ENCODE data around the gene ZNF407. TPM values are rescaled to one million over a fixed set of nuclear protein-coding genes. Genes with fewer than 3 reads are reported as not detected.

ZNF407 gene
- total and polyA plus RNA-seq, 2 donors from 2014 or later = 2.5 to 17.8 TPM

- no peak for TF ChIP-seq CTCF (IDR thresholded peaks at IDR 0.05; ENCODE audit: borderline replicate concordance, extremely low read depth, insufficient read depth)
- Histone ChIP-seq H3K9me3 (ENCODE audit: control insufficient read depth in 2 of 3, insufficient read depth in 1 of 3, low read length in 3 of 3) (peaks cover 0 to 1% (median 0%) of the 10 kb centered on the region in 3 donors), H3K9ac (ENCODE audit: low read length in 3 of 3) (no peak overlapping the region), H3K4me1 (ENCODE audit: control insufficient read depth in 2 of 3, insufficient read depth in 2 of 3, low read depth in 1 of 3, low read length in 3 of 3) (no peaks in the 10 kb centered on the region), H3K36me3 (ENCODE audit: control insufficient read depth in 2 of 3, insufficient read depth in 3 of 3, low read length in 3 of 3) (no peaks in the 10 kb centered on the region), H3K27me3 (ENCODE audit: control insufficient read depth, insufficient read depth, low read length) (no peaks in the 10 kb centered on the region), H3K4me3 (ENCODE audit: low read length in 3 of 3) (no peak overlapping the region), H3K27ac (ENCODE audit: low read depth in 2 of 2, low read length in 2 of 2) (no peak overlapping the region)
- FAIRE-seq (no peak), DNase-seq (peak in 2 of 5 donors; percentile 4 to 18)
- intact Hi-C loops (cut with DNase I) = no loop called here
Observed at GRCh38 chr18:75089748-75090327, 492.2 kb downstream of the ZNF407 start.

- intact Hi-C loops (cut with DNase I) = no loop called here
- TF ChIP-seq CTCF (IDR thresholded peaks at IDR 0.05; ENCODE audit: borderline replicate concordance, extremely low read depth, insufficient read depth) = no peak
- Histone ChIP-seq H3K9me3 (ENCODE audit: control insufficient read depth in 2 of 3, insufficient read depth in 1 of 3, low read length in 3 of 3) (peaks cover 0 to 2% (median 1%) of the 10 kb centered on the region in 3 donors), H3K4me1 (ENCODE audit: control insufficient read depth in 2 of 3, insufficient read depth in 2 of 3, low read depth in 1 of 3, low read length in 3 of 3) (no peaks in the 10 kb centered on the region), H3K9ac (ENCODE audit: low read length in 3 of 3) (no peak overlapping the region), H3K4me3 (ENCODE audit: low read length in 3 of 3) (no peak overlapping the region), H3K36me3 (ENCODE audit: control insufficient read depth in 2 of 3, insufficient read depth in 3 of 3, low read length in 3 of 3) (no peaks in the 10 kb centered on the region), H3K27ac (ENCODE audit: low read depth in 2 of 2, low read length in 2 of 2) (no peak overlapping the region), H3K27me3 (ENCODE audit: control insufficient read depth, insufficient read depth, low read length) (no peaks in the 10 kb centered on the region)
- DNase-seq (peak in 1 of 5 donors; percentile 1), FAIRE-seq (no peak)
Observed at GRCh38 chr18:75090336-75090735, 492.7 kb downstream of the ZNF407 start.

GRCh38 chr18:75097491-75098225, 500.0 kb downstream of the ZNF407 start:
- Histone ChIP-seq H3K36me3 (ENCODE audit: control insufficient read depth in 2 of 3, insufficient read depth in 3 of 3, low read length in 3 of 3) (no peaks in the 10 kb centered on the region), H3K27ac (ENCODE audit: low read depth in 2 of 2, low read length in 2 of 2) (no peak overlapping the region), H3K27me3 (ENCODE audit: control insufficient read depth, insufficient read depth, low read length) (no peaks in the 10 kb centered on the region), H3K9ac (ENCODE audit: low read length in 3 of 3) (no peak overlapping the region), H3K4me3 (ENCODE audit: low read length in 3 of 3) (no peak overlapping the region), H3K4me1 (ENCODE audit: control insufficient read depth in 2 of 3, insufficient read depth in 2 of 3, low read depth in 1 of 3, low read length in 3 of 3) (no peaks in the 10 kb centered on the region), H3K9me3 (ENCODE audit: control insufficient read depth in 2 of 3, insufficient read depth in 1 of 3, low read length in 3 of 3) (peaks cover 0 to 6% (median 3%) of the 10 kb centered on the region in 3 donors)
- no peak for TF ChIP-seq CTCF (IDR thresholded peaks at IDR 0.05; ENCODE audit: borderline replicate concordance, extremely low read depth, insufficient read depth)
- no peak for FAIRE-seq
- DNase-seq = peak in 1 of 5 donors; percentile 3
- intact Hi-C loops (cut with DNase I) = no loop called here
